ENCODE data around the gene TSPAN9. TPM values are rescaled to one million over a fixed set of nuclear protein-coding genes. Genes with fewer than 3 reads are reported as not detected.

The TSPAN9 gene
- total RNA-seq, 1 donor from 2014 or later = 7.8 TPM

DNA sequence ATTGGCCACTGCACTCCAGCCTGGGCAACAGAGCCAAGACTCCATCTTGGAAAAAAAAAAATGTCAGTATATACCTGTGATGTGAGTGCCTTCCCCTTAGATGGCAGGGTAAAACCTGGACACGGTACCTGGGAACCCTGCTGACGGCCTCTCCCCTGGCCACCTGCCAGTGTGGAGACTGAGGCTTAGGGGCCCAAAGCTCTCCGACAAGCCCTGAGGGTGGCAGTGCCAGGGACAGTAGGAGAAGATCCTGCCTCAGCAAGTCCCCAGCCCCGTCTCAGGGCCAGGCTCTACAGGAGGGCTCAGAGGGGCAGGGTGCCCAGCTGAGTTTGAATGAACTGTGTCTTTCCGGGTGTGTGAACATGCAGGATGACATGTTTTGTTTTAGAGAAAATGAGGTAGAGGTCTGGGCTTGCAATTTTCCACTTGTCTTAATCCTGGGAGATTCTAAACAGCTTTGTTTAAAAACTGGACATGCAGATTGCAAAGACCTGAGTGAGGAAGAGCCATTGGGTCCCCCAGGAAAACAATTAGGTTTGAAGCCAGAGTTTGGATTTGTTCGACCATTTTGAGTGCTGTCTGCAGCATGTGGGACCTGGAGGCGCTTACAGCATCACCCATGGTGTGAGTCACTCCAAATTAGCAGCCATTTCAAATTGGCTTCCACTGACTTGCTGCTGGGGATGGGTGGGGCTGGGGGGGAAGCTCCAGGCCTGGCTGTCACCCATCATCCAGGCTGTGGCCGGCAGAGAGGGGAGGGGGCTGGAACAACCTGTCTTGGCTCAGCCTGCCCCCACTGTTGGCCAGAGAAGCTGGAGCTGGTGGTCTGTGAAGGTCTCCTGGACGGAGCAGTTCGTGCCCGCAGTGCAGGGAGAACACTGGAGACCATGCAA is 10.8 kb downstream of the TSPAN9 start:
- H3K9me3 ChIP-seq (ENCODE audit: low read depth) = no peaks in the 10 kb centered on the region
- no peak overlapping the region for H3K4me3 ChIP-seq
- H4K20me1 ChIP-seq (ENCODE audit: low read depth) = peaks cover 19% of the 10 kb centered on the region
- DNase-seq (ENCODE audit: low spot score) = no peak
- peaks cover 47% of the 10 kb centered on the region for H3K4me1 ChIP-seq
- Mint-ChIP-seq H3K36me3 (peaks cover 6% of the 10 kb centered on the region), H3K27me3 (ENCODE audit: insufficient read depth, low read depth) (no peaks in the 10 kb centered on the region), H3K4me1 (peaks cover 55% of the 10 kb centered on the region), H3K4me3 (no peak overlapping the region), H3K9me3 (no peaks in the 10 kb centered on the region), H3K27ac (no peak overlapping the region)
- H3K9ac ChIP-seq = no peak overlapping the region
- no peaks in the 10 kb centered on the region for H3K27me3 ChIP-seq
- H3K79me2 ChIP-seq (ENCODE audit: low read depth) = no peaks in the 10 kb centered on the region
- peaks cover 45% of the 10 kb centered on the region for H3F3A ChIP-seq (ENCODE audit: low read depth)
- no peak overlapping the region for H2AFZ ChIP-seq (replicated peaks)
- no peaks in the 10 kb centered on the region for H3K36me3 ChIP-seq
- no peak overlapping the region for H3K4me2 ChIP-seq
- TF ChIP-seq EZH2phosphoT487 (IDR thresholded peaks at IDR 0.05) (no peak), CTCF (IDR thresholded peaks at IDR 0.05) (no peak), EZH2 (IDR thresholded peaks at IDR 0.05) (no peak)
- H3K27ac ChIP-seq = no peak overlapping the region

GRCh38 chr12:3089588-3089987 is 12.4 kb downstream of the TSPAN9 start:
- Histone ChIP-seq H3F3A (ENCODE audit: low read depth) (peaks cover 31% of the 10 kb centered on the region), H3K9me3 (ENCODE audit: low read depth) (no peaks in the 10 kb centered on the region), H3K4me1 (peaks cover 36% of the 10 kb centered on the region), H3K79me2 (ENCODE audit: low read depth) (no peaks in the 10 kb centered on the region), H3K36me3 (no peaks in the 10 kb centered on the region), H2AFZ (replicated peaks) (no peak overlapping the region), H3K4me2 (no peak overlapping the region), H3K27ac (no peak overlapping the region), H4K20me1 (ENCODE audit: low read depth) (peaks cover 19% of the 10 kb centered on the region), H3K4me3 (no peak overlapping the region), H3K27me3 (no peaks in the 10 kb centered on the region), H3K9ac (no peak overlapping the region)
- Mint-ChIP-seq H3K27me3 (ENCODE audit: insufficient read depth, low read depth) (no peaks in the 10 kb centered on the region), H3K4me1 (peaks cover 43% of the 10 kb centered on the region), H3K27ac (no peak overlapping the region), H3K9me3 (peaks cover 3% of the 10 kb centered on the region), H3K36me3 (peaks cover 8% of the 10 kb centered on the region), H3K4me3 (no peak overlapping the region)
- TF ChIP-seq EZH2phosphoT487 (IDR thresholded peaks at IDR 0.05) (no peak), EZH2 (IDR thresholded peaks at IDR 0.05) (no peak)
- DNase-seq (ENCODE audit: low spot score) = no peak

GRCh38 chr12:3090240-3091037 is 13.3 kb downstream of the TSPAN9 start:
- H3K27ac ChIP-seq = no peak overlapping the region
- H3K4me1 ChIP-seq = peaks cover 29% of the 10 kb centered on the region
- H3K4me3 ChIP-seq = no peak overlapping the region
- H3K27me3 Mint-ChIP-seq (ENCODE audit: insufficient read depth, low read depth) = no peaks in the 10 kb centered on the region
- TF ChIP-seq EZH2phosphoT487 (IDR thresholded peaks at IDR 0.05) = no peak
- TF ChIP-seq CTCF (IDR thresholded peaks at IDR 0.05) = no peak
- TF ChIP-seq EZH2 (IDR thresholded peaks at IDR 0.05) = no peak
- no peak for DNase-seq (ENCODE audit: low spot score)
- peaks cover 3% of the 10 kb centered on the region for H3K9me3 Mint-ChIP-seq
- peaks cover 19% of the 10 kb centered on the region for H4K20me1 ChIP-seq (ENCODE audit: low read depth)
- no peaks in the 10 kb centered on the region for H3K36me3 ChIP-seq
- H3K27me3 ChIP-seq = no peaks in the 10 kb centered on the region
- H2AFZ ChIP-seq (replicated peaks) = no peak overlapping the region
- no peaks in the 10 kb centered on the region for H3K9me3 ChIP-seq (ENCODE audit: low read depth)
- peaks cover 8% of the 10 kb centered on the region for H3K36me3 Mint-ChIP-seq
- no peak overlapping the region for H3K4me3 Mint-ChIP-seq
- no peak overlapping the region for H3K27ac Mint-ChIP-seq
- no peak overlapping the region for H3K9ac ChIP-seq
- H3F3A ChIP-seq (ENCODE audit: low read depth) = peaks cover 24% of the 10 kb centered on the region
- H3K79me2 ChIP-seq (ENCODE audit: low read depth) = no peaks in the 10 kb centered on the region
- no peak overlapping the region for H3K4me2 ChIP-seq
- peaks cover 42% of the 10 kb centered on the region for H3K4me1 Mint-ChIP-seq
